Measurements from ENCODE around the gene FRRS1. TPM values are rescaled to one million over a fixed set of nuclear protein-coding genes. Genes with fewer than 3 reads are reported as not detected.
"Not testable (repeated sequence)": the region's sequence is repeated elsewhere in the genome, so short reads cannot be mapped to it uniquely, and the experiment has no call there.

FRRS1 gene
- 30.7 TPM for total RNA-seq

GRCh38 chr1:99766378-99766800 is at the start of gene FRRS1:
Gene FRRS1 (minus strand): TSS chr1:99766635. CDS start chr1:99748768, 17,867 bp downstream.
- ATAC-seq: peak; percentile 93

GRCh38 chr1:99814373-99814900 is 48.0 kb upstream of the FRRS1 start:
- ATAC-seq: peak; percentile 52

GRCh38 chr1:99811747-99812146 is 45.3 kb upstream of the FRRS1 start:
- no peak for ATAC-seq

GRCh38 chr1:99811075-99811474 is 44.6 kb upstream of the FRRS1 start:
- no peak for ATAC-seq

GRCh38 chr1:99808391-99809115 is 42.1 kb upstream of the FRRS1 start:
- ATAC-seq: peak; percentile 95

GRCh38 chr1:99806882-99807281 is 40.4 kb upstream of the FRRS1 start:
- ATAC-seq: no peak

GRCh38 chr1:99801584-99801983 is 35.1 kb upstream of the FRRS1 start:
- ATAC-seq: no peak

GRCh38 chr1:99793861-99794260 is 27.4 kb upstream of the FRRS1 start:
- ATAC-seq: not testable (repeated sequence)

- no peak for ATAC-seq
Measured at GRCh38 chr1:99789715-99790114, 23.3 kb upstream of the FRRS1 start.

GRCh38 chr1:99788896-99789295 is 22.5 kb upstream of the FRRS1 start:
- ATAC-seq: no peak

- ATAC-seq: no peak
Measured at GRCh38 chr1:99786751-99787501, 20.5 kb upstream of the FRRS1 start.

- ATAC-seq: no peak
Measured at GRCh38 chr1:99784809-99785255, 18.4 kb upstream of the FRRS1 start.

- no peak for ATAC-seq
Measured at GRCh38 chr1:99784143-99784542, 17.7 kb upstream of the FRRS1 start.

GRCh38 chr1:99782920-99783319 is 16.5 kb upstream of the FRRS1 start:
- ATAC-seq: no peak

GRCh38 chr1:99782397-99782796 is 16.0 kb upstream of the FRRS1 start:
- ATAC-seq: no peak

- ATAC-seq: no peak
Measured at GRCh38 chr1:99781798-99782197, 15.4 kb upstream of the FRRS1 start.

- no peak for ATAC-seq
Measured at GRCh38 chr1:99777752-99778151, 11.3 kb upstream of the FRRS1 start.

- ATAC-seq: no peak
Measured at GRCh38 chr1:99776120-99776519, 9.7 kb upstream of the FRRS1 start.

- no peak for ATAC-seq
Measured at GRCh38 chr1:99772809-99773208, 6.4 kb upstream of the FRRS1 start.

GRCh38 chr1:99771513-99771918 is 5.1 kb upstream of the FRRS1 start:
- ATAC-seq: no peak

- ATAC-seq: no peak
Measured at GRCh38 chr1:99768524-99769245, 2.2 kb upstream of the FRRS1 start.

GRCh38 chr1:99768104-99768503 is 1.7 kb upstream of the FRRS1 start:
- no peak for ATAC-seq

- no peak for ATAC-seq
Measured at GRCh38 chr1:99764909-99765308, 1.5 kb downstream of the FRRS1 start.
